Amygdala (tissue), 56 donors: ENCODE data around the gene LGI4.
"Not testable (repeated sequence)": the region's sequence is repeated elsewhere in the genome, so short reads cannot be mapped to it uniquely, and the experiment has no call there.

ENCODE experiments used
- DNase-seq, 56 donors: peaks; one replicate each; lab custom pipeline; 2025; lab: John Stamatoyannopoulos, UW

LGI4 gene

GRCh38 chr19:35143818-35144217, 9.0 kb upstream of the LGI4 start:
- no peak for DNase-seq

GRCh38 chr19:35143231-35143715, 8.4 kb upstream of the LGI4 start, which contains the start of gene FXYD7:
Gene FXYD7 (plus strand): TSS chr19:35143255. CDS start chr19:35143334, 79 bp downstream.
- peak in 14 of 56 donors; percentile 19 to 47 (median 32) for DNase-seq

DNA sequence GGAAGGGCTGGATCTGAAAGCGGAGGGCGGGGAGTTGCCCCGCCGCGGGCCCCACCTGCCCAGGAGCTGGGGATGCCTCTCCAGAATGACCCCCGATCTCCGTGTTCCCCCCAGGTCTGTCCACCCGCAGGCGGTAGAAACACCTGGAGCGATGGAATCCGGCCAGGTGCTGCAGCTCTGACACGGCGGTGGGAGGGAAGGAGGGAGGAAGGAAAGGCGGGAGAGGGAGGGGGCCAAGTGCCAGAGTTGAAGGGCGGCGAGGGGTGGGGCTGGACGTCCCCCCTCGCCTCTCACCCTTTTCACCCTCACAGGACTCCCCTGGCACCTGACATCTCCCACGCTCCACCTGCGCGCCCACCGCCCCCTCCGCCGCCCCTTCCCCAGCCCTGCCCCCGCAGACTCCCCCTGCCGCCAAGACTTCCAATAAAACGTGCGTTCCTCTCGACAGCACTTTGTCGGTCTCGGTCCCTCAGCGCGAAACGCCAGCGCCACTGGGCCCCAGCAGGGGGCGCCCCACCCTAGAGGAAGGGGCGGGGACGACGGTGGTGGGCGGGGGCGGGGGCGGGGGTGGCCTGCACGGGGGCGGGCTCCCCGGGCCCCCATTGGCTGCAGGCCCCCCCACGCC, 7.9 kb upstream of the LGI4 start:
- DNase-seq = peak in 29 of 56 donors; percentile 25 to 75 (median 51)

DNA sequence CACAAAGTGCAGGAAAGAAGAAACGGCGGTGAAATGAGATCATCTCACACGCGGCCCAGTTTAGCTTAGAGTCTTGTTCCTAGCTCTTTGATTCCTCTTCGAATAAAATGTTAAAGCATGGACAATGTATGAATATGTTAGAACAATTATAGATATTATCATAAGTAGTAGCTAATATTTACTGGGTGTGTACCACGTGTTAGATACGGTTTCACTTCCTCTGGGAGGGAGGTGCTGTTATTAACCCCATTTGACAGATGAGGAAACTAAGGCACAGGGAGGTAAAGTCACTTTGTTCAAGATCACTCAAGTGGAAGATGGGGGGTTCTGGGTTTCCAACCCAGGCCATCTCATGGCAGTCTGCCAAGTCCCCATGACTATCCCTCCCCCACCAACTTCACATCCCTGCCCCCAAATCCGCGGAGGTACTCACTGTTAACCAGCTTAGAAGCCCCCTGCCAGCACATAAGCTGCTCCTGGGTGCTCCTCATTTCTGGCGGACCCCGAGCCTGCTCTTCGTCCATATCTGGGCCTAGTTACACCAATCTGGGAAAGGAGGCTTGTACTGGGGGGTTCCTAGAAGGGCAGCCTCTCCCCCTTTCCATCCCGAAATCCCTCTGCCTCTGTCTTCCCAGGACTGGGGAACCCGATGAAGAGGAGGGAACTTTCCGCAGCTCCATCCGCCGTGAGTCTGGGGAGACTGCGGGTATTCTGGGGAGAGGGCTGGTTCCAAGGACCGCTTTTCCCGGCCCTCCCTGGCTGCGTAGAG, 7.2 kb upstream of the LGI4 start:
- peak in 3 of 56 donors; percentile 26 to 38 (median 34) for DNase-seq

DNA sequence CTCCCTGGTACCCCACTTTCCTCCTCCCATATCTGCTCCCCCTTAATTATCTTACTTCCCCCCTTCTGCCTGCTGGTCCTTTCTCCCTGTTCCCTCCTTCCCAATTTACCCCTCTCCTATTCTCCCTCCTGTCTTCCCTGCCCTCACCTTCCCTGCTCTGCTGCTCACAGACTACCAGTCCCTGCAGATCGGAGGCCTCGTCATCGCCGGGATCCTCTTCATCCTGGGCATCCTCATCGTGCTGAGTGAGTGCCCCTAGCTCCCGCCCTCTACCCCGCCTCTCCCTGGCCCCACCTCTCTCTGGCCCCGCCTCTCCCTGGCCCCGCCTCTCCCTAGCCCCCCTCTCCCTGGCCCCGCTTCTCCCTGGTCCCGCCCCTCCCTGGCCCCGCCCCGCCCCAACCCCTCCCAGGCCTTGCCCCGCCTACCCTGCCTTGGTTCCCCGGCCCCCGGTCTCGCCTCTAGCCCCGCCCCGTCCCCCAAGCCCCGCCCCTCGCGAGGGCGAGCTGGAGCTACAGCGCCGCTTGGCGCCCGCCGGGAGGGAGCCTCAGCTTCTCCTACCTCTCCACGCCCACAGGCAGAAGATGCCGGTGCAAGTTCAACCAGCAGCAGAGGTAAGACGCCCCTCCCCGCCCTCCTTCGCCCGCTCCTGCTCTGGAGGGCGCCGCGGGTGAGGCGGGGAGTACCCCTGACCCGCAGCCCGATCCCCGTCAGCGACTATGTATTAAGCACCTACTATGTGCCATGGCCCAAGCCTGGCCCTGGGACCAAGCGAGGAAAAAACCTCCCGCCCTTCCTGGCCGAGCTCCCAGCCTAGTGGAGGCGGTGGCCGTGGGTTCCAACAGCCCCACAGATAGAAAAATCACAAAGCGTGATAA, 6.3 kb upstream of the LGI4 start:
- peak in 55 of 56 donors; percentile 57 to 99 (median 90) for DNase-seq

DNA sequence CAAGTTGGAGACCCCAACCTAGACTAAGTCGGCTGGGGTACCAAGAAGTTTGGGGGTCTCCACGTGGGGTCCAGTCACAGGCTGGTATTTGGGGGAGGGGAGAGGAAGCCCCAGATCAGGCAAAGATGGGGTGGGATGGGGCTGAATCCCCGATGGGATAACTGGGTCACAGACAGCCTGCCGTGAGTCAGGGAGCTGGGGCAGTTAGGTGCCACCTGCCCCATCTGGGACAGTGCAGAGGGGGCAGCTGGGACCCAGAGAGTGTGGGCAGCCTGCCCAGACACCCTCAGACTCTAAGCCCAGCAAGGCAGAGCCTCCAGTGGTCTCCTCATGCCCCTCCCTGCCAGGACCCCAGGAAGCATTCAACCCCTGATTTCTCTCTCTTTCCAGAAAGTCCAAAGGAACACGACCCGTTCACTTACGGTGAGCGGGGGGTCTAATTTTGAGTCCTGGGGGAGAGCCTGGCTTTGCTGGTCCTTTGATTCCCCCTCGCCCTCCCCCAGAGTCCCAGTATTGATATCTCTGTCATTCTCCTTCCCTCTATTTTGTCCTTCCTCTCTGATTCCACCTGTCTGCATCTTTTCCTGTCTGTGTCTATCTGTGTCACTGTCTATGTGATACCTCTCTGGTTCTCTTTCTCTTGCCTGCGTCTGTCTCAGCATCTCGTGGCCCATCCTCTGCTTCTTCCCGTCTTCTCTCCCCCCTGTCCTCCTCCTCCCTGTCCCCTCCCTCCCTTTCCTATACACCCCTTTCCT, 5.5 kb upstream of the LGI4 start:
- DNase-seq = no peak

DNA sequence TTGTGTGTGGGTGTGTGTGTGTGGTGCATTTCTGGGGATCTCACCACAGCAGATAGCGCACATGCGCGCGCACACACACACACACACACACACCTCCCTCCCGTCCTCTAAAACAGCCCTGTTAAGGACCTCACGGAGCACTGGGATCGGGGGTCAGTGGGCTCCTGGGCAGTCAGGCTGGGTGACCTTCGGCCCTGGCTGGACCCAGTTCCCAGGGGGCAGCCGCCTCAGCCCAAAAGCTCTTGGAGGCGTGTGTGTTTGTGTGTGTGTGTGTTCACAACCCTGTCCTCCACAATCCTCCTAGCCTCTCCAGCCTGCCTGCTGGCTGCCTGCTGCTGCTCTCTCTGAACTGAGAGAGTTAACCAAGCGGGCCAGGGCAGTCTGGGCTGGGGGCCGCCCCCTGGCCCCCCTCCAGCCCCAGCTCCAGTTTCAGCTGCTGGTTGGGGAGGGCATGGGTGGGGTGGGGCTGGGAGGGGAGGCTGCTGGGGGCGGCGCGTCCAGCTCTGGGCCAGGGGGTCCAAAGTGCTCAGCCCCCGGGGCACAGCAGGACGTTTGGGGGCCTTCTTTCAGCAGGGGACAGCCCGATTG, 3.5 kb upstream of the LGI4 start, which contains the start of gene FXYD1:
Gene FXYD1, plus strand, starts transcription at position 520 of the 588 bp plus-strand sequence. CDS start 1,256 bp downstream, outside the sequence.
- peak in 12 of 56 donors; percentile 26 to 55 (median 43) for DNase-seq

GRCh38 chr19:35136977-35137702, 2.3 kb upstream of the LGI4 start:
- no peak for DNase-seq

- no peak for DNase-seq
Measured at GRCh38 chr19:35136231-35136630, 1.4 kb upstream of the LGI4 start.

GRCh38 chr19:35135389-35135909, 590 bp upstream of the LGI4 start:
- DNase-seq = peak in 53 of 56 donors; percentile 34 to 87 (median 66)

- DNase-seq = peak in 1 of 56 donors; percentile 32
Measured at GRCh38 chr19:35133826-35134225, 1.0 kb downstream of the LGI4 start.

- no peak for DNase-seq
Measured at GRCh38 chr19:35132254-35132653, 2.6 kb downstream of the LGI4 start.

DNA sequence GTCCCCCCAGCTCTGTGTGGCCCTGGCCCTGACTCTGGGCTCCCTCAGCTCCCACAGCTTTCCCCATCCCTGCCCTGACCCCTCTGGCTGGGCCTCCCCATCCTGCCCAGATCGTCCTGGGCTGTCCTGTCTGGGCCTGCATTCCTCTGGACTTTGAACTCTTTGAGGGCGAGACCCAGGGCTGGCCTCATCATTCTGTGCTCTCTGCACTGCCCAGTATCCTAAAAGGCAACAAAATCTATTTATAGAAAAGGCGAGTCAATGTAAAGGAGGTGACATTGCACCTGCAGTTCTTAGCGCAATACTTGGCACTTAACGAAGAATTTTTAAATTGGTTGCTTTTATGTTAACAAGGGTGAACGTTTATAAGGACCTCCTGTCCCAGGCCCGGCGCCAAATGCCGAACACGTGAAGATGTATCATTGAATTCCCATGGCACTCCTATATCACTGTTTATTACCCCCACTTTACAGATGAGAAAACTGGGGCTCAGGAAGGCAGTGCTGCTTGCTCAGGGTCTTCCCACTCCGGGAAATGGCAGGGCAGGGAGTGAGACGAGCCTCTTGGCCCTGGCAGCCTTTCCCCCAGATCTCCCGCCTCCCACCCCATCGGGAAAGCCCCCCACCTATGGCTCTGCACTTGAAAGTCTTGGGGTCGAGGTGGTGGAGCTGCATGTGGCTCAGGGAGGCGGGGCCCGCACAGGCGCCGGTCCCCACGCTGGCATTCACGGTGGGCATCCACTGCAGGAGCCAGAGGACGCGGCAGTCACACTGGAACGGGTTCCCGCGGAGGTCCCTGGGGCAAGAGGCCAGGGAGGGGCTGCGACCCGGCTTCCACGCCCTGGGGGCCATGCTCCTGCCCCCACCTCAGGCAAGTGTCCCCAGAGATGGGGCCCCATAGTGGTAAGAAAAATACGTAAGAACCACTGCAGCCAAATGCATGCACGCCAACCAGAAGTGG, 3.8 kb downstream of the LGI4 start:
- no peak for DNase-seq

DNA sequence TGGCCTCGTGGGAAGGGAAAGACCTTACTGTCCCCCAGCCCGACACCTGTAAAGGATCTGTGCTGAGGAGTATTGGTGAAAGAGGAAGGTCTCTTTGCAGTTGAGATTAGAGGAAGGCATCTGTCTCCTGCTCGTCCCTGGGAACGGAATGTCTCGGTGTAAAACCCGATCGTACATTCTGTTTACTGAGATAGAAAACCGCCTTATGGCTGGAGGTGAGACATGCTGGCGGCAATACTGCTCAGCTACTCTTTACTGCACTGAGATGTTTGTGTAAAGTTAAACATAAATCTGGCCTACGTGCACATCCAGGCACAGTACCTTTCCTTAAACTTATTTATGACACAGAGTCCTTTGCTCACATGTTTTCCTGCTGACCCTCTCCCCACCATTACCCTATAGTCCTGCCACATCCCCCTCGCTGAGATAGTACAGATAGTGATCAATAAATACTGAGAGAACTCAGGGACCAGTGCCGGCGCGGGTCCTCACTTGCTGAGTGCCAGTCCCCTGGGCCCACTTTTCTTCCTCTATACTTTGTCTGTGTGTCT, 5.1 kb downstream of the LGI4 start:
- DNase-seq = not testable (repeated sequence)

DNA sequence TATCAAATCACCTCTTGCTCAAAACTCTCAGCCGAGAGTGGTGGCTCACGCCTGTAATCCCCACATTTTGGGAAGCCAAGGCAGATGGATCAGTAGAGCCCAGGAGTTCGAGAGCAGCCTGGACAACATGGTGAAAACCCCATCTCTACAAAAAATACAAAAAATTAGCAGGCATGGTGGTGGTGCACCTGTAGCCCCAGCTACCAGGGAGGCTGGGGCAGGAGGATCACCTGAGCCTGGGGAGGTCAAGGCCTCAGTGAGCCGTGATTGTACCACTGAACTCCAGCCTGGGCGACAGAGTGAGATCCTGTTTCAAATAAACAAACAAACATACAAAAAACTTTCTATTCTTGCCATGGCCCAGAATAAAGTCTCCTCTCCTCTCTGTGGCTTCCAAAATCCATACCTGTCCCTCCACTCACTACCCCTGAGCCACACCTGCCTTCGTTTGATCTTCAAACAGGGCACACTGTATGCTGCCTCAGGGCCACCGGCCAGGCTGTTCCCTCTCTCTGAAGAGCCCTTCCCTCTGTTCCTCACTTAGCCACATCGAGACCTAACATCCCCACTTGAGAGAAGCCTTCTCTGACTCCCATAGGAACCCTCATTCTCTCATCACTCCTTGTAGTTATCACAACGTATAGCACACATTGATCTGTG, 6.3 kb downstream of the LGI4 start:
- no peak for DNase-seq

GRCh38 chr19:35127871-35128270, 7.0 kb downstream of the LGI4 start:
- DNase-seq = no peak

DNA sequence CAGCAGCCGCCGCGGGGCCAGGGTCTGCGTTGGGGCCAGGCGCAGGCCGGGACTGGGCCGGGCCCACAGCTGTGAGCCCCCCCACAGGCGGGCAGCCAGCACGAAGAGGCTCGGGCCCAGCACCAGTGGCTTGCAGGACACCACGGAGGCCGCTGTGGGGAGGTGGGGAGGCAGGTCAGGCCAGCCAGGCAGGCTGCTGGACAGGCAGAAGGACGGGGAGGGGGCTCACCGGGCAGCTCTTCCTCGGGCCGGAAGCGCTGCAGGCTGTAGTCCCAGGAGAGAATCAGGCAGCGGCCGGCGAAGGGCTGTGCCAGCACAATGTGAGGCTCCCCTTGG, 8.3 kb downstream of the LGI4 start:
- peak in 34 of 56 donors; percentile 24 to 84 (median 56) for DNase-seq
